Testis (tissue), 3 donors: ENCODE data around the gene LAIR1. TPM values are rescaled to one million over a fixed set of nuclear protein-coding genes. Genes with fewer than 3 reads are reported as not detected.
"Not testable (repeated sequence)": the region's sequence is repeated elsewhere in the genome, so short reads cannot be mapped to it uniquely, and the experiment has no call there.

Experiments used
- DNase-seq: peaks from one replicate; pipeline ENCODE4 v3.0.0-alpha.2; 2019
- H3K27ac ChIP-seq, 2 donors: fragments of 200-600 bp; sonication (generic); one replicate each; pipeline ENCODE4 v1.5.1; 2019
- H3K27me3 ChIP-seq: fragments of 200-600 bp; sonication (generic); one replicate; pipeline ENCODE4 v1.5.1; 2019
- H3K36me3 ChIP-seq: fragments of 200-600 bp; sonication (generic); one replicate; pipeline ENCODE4 v1.5.1; 2017; ENCODE audit warnings: low read depth; ENCODE audit errors: missing control alignments
- H3K4me1 ChIP-seq: fragments of 200-600 bp; sonication (generic); one replicate; pipeline ENCODE4 v1.5.1; 2019
- H3K4me3 ChIP-seq, 2 donors: fragments of 200-600 bp; sonication (generic); one replicate each; pipeline ENCODE4 v1.5.1; 2017 to 2019
- H3K9me3 ChIP-seq: fragments of 200-600 bp; sonication (generic); one replicate; pipeline ENCODE4 v1.5.1; 2017
- CTCF ChIP-seq, 3 experiments: fragments of 450-650 bp in 2 of 3; fragments of 200-600 bp in 1 of 3; sonication (generic) in 1 of 3; IDR thresholded peaks; one replicate each; pipeline ENCODE4 v1.5.1; 2016 to 2019; ENCODE audit warnings: antibody characterized with exemption in 3 of 3, mild to moderate bottlenecking in 2 of 3, moderate library complexity in 1 of 3
- POLR2A ChIP-seq: fragments of 450-650 bp; IDR thresholded peaks from one replicate; pipeline ENCODE4 v1.6.1; 2017; ENCODE audit warnings: antibody characterized with exemption, mild to moderate bottlenecking, moderate library complexity
- WGBS, 2 donors: methylation state at CpG; one replicate each; pipeline ENCODE4 v1.1.5; 2018; 5-methylcytosine and 5-hydroxymethylcytosine counted together
- intact Hi-C: fragments of 100-400 bp; cut with DNase I; formaldehyde crosslinking; loops from one replicate; pipeline ENCODE4 v1.15.1; 2023; ENCODE audit warnings: low total_unique reads
- polyA plus RNA-seq: library from polyadenylated mRNA; stranded (reverse); fragments of 350-450 nt; fragmentation: Illumina TruSeq; extraction: RNeasy Lipid Tissue Mini Kit (QIAGEN cat#74804); gene quantifications from one replicate; pipeline ENCODE4 v1.2.3, GENCODE V29; 2014; ENCODE audit warnings: low read depth, low replicate concordance; ENCODE audit not compliant: insufficient read depth
- total RNA-seq, 2 donors: library from RNA; depleted of rRNA; stranded (reverse); fragments of >200 nt; gene quantifications; one replicate each; pipeline ENCODE4 v1.2.3, GENCODE V29; 2016

Gene LAIR1
- total and polyA plus RNA-seq, 3 donors from 2014 or later: 6.4 to 13.4 (median 7.1) TPM

GRCh38 chr19:54332149-54332548, 32.6 kb downstream of the LAIR1 start:
- TF ChIP-seq POLR2A (no peak), CTCF (IDR thresholded peaks at IDR 0.05) (no peak)
- no peaks in the 10 kb centered on the region for H3K27me3 ChIP-seq
- H3K27ac ChIP-seq: no peak overlapping the region
- no peak for DNase-seq
- intact Hi-C loops: no loop called here
- H3K36me3 ChIP-seq: no peaks in the 10 kb centered on the region
- H3K4me3 ChIP-seq: no peak overlapping the region
- H3K9me3 ChIP-seq: no peaks in the 10 kb centered on the region
- no peaks in the 10 kb centered on the region for H3K4me1 ChIP-seq
- WGBS, 2 donors: 65 to 75% methylated on average over 6 to 7 of the region's 7 CpGs

- TF ChIP-seq POLR2A: no peak
- TF ChIP-seq CTCF (IDR thresholded peaks at IDR 0.05): no peak
- Histone ChIP-seq H3K4me3 (no peak overlapping the region), H3K9me3 (no peaks in the 10 kb centered on the region), H3K27me3 (no peaks in the 10 kb centered on the region), H3K36me3 (no peaks in the 10 kb centered on the region), H3K27ac (no peak overlapping the region), H3K4me1 (no peaks in the 10 kb centered on the region)
- WGBS, 2 donors: 82% methylated on average over 7 of the region's 7 CpGs; no CpG with 5 or more reads in 1 of the 2 donors
- DNase-seq: no peak
- intact Hi-C loops: no loop called here
These were observed 33.1 kb downstream of the LAIR1 start for GRCh38 chr19:54331626-54332025.

- no peak overlapping the region for H3K27ac ChIP-seq
- no peak for DNase-seq
- TF ChIP-seq POLR2A (no peak), CTCF (IDR thresholded peaks at IDR 0.05) (no peak)
- H3K36me3 ChIP-seq: no peaks in the 10 kb centered on the region
- H3K9me3 ChIP-seq: no peaks in the 10 kb centered on the region
- no peaks in the 10 kb centered on the region for H3K4me1 ChIP-seq
- WGBS, 2 donors: 78 to 82% methylated on average over 12 to 14 of the region's 14 CpGs
- intact Hi-C loops: no loop called here
- no peaks in the 10 kb centered on the region for H3K27me3 ChIP-seq
- H3K4me3 ChIP-seq: no peak overlapping the region
These were observed 35.1 kb downstream of the LAIR1 start for GRCh38 chr19:54329476-54330165.

GRCh38 chr19:54328781-54329180, 36.0 kb downstream of the LAIR1 start:
- H3K36me3 ChIP-seq, H3K27me3 ChIP-seq, H3K27ac ChIP-seq, H3K4me1 ChIP-seq, H3K4me3 ChIP-seq, intact Hi-C loops, DNase-seq, H3K9me3 ChIP-seq: not testable (repeated sequence)
- WGBS, 2 donors: 67 to 82% methylated on average over 5 of the region's 5 CpGs

- no peak overlapping the region for H3K4me3 ChIP-seq
- H3K4me1 ChIP-seq: no peaks in the 10 kb centered on the region
- H3K36me3 ChIP-seq: no peaks in the 10 kb centered on the region
- intact Hi-C loops: no loop called here
- no peak overlapping the region for H3K27ac ChIP-seq
- H3K27me3 ChIP-seq: no peaks in the 10 kb centered on the region
- 78 to 81% methylated on average over 5 of the region's 5 CpGs for WGBS, 2 donors
- TF ChIP-seq POLR2A (no peak), CTCF (IDR thresholded peaks at IDR 0.05) (no peak)
- H3K9me3 ChIP-seq: no peaks in the 10 kb centered on the region
- DNase-seq: no peak
These were observed 39.1 kb downstream of the LAIR1 start for GRCh38 chr19:54325631-54326030.
